Measurements from ENCODE around the gene SOX1.

DNA sequence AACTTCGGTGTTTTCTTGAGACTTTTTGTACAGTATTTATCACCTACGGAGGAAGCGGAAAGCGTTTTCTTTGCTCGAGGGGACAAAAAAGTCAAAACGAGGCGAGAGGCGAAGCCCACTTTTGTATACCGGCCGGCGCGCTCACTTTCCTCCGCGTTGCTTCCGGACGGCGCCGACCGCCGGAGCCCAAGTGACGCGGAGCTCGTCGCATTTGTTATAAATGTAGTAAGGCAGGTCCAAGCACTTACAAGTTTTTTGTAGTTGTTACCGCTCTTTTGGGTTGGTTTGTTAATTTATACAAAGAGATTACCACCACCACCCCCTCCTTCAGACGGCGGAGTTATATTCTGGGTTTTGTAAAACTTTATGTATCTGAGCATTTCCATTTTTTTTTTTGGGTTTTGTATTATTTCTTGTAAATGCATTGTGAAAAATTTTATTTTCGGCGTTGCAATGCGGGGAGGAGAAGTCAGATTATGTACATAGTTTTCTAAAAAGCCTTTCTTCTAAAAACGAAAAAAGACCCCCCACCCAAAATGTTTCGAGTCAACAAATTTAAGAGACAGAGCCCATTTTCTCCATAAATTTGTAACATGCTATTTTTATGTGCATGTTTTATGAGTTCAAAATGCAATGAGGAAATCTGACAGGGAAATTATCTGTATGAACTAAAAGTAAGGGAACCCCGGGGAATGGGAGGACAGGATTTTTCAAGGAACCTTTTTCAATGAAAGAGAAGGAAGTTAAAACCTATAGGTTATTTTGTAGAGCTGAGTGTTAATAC lies 2.3 kb downstream of the SOX1 start:
- TF ChIP-seq CTCF (IDR thresholded peaks at IDR 0.05 in 8 of 11, conservative IDR thresholded peaks at IDR 0.05 in 3 of 11) (no peak), POLR2A (IDR thresholded peaks at IDR 0.05) (no peak), POLR2AphosphoS5 (IDR thresholded peaks at IDR 0.05) (no peak)
